K562 (cell line): ENCODE data around the gene PFDN4. TPM values are rescaled to one million over a fixed set of nuclear protein-coding genes. Genes with fewer than 3 reads are reported as not detected.

ENCODE experiments used
- ATAC-seq: fragments of 200-7000 bp; cut with Tn5 transposase; 3 replicates; pipeline ENCODE4 v1.9.1; 2020; ENCODE audit warnings: moderate library complexity
- BruUV-seq: library from RNA; stranded (reverse); fragments of 400-500 nt; replicated peaks from 2 replicates; lab custom pipeline; 2021; lab: Mats Ljungman, UMichigan
- CTCF ChIA-PET: fragments of 300-600 bp; formaldehyde crosslinking; extraction: SDS; loops from one replicate; lab custom pipeline; 2021; ENCODE audit warnings: low intra/inter-chr PET ratio; lab: Yijun Ruan, JAX
- POLR2A ChIA-PET: fragments of 300-600, 350-650 bp; sonication (Branson Sonifier 250); formaldehyde crosslinking; extraction: SDS; loops from one replicate; lab custom pipeline; 2021; ENCODE audit warnings: antibody characterized with exemption, inconsistent platforms; lab: Yijun Ruan, JAX
- DNase-seq, 4 experiments: peaks; one replicate each; pipeline versions ENCODE4 v3.0.0 to v3.0.0-alpha.2; 2011 to 2018; ENCODE audit warnings: low spot score in 3 of 4, mixed read lengths in 3 of 4; ENCODE audit errors: extremely low read depth in 1 of 4
- FAIRE-seq: peaks from 2 replicates; lab custom pipeline; 2011; peaks lifted over from hg19 to GRCh38; lab: Jason Lieb, UNC
- H2AFZ ChIP-seq: 2 replicates; pipeline ENCODE4 v1.6.0; 2011; ENCODE audit warnings: low read depth, low read length, control low read depth, inconsistent platforms
- H3K27ac ChIP-seq: fragments of 200-600 bp; 3 replicates; pipeline ENCODE4 v1.8.0; 2011; ENCODE audit warnings: low read depth, mild to moderate bottlenecking, control low read depth, inconsistent platforms, low read length, moderate library complexity, mixed read lengths; ENCODE audit errors: extremely low read depth
- H3K27me3 ChIP-seq, 2 experiments: fragments of 300-600 bp in 1 of 2; 2 replicates in 1 of 2; 3 replicates in 1 of 2; pipeline versions ENCODE4 v1.6.0 to v1.8.0; 2011; ENCODE audit warnings: inconsistent platforms in 2 of 2, low read length in 2 of 2, mild to moderate bottlenecking in 1 of 2, mixed read lengths in 1 of 2, moderate library complexity in 1 of 2; ENCODE audit not compliant: control insufficient read depth in 2 of 2, insufficient read depth in 2 of 2
- H3K36me3 ChIP-seq: fragments of 300-600 bp; 3 replicates; pipeline ENCODE4 v1.8.0; 2011; ENCODE audit warnings: mild to moderate bottlenecking, low read length, inconsistent platforms; ENCODE audit not compliant: control insufficient read depth, insufficient read depth
- H3K4me1 ChIP-seq, 2 experiments: fragments of 200-600 bp in 1 of 2; replicated peaks in 1 of 2; 2 replicates in 1 of 2; 3 replicates in 1 of 2; pipeline versions ENCODE4 v1.5.1 to v1.8.0; 2011; ENCODE audit warnings: inconsistent platforms in 2 of 2, low read length in 2 of 2, mild to moderate bottlenecking in 1 of 2, mixed read lengths in 1 of 2, moderate library complexity in 1 of 2; ENCODE audit not compliant: control insufficient read depth in 2 of 2, insufficient read depth in 2 of 2
- H3K4me2 ChIP-seq: 2 replicates; pipeline ENCODE4 v1.6.1; 2011; ENCODE audit warnings: low read length, control low read depth, inconsistent platforms, mixed read lengths; ENCODE audit not compliant: insufficient read depth
- H3K4me3 ChIP-seq: fragments of 200-600 bp; sonication (generic), shearing (Covaris generic); 2 replicates; pipeline ENCODE4 v1.5.1; 2016; ENCODE audit warnings: control low read depth, inconsistent platforms
- H3K79me2 ChIP-seq: fragments of 200-600 bp; 3 replicates; pipeline ENCODE4 v1.8.0; 2011; ENCODE audit warnings: low read length, inconsistent platforms; ENCODE audit not compliant: control insufficient read depth, insufficient read depth
- H3K9ac ChIP-seq, 2 experiments: 2 replicates each; pipeline versions ENCODE4 v1.6.0 to v1.6.1; 2011; ENCODE audit warnings: low read depth in 2 of 2, low read length in 2 of 2, control low read depth in 1 of 2, inconsistent platforms in 1 of 2, mild to moderate bottlenecking in 1 of 2, mixed read lengths in 1 of 2; ENCODE audit not compliant: insufficient read depth in 1 of 2
- H3K9me1 ChIP-seq: one replicate; pipeline ENCODE4 v1.6.0; 2011; ENCODE audit warnings: inconsistent platforms, mild to moderate bottlenecking, low read length, moderate library complexity; ENCODE audit not compliant: control insufficient read depth, insufficient read depth
- H3K9me3 ChIP-seq: replicated peaks from 2 replicates; pipeline ENCODE4 v1.5.1; 2011; ENCODE audit warnings: low read depth, low read length, inconsistent platforms; ENCODE audit not compliant: control insufficient read depth, insufficient read depth
- H4K20me1 ChIP-seq: replicated peaks from 2 replicates; pipeline ENCODE4 v1.6.1; 2011; ENCODE audit warnings: low read length, inconsistent platforms, mixed read lengths; ENCODE audit not compliant: control insufficient read depth, insufficient read depth
- ELF2 ChIP-seq: fragments of 250-450 bp; sonication (Bioruptor Pico); IDR thresholded peaks from 2 replicates; pipeline ENCODE4 v1.5.0; 2021; ENCODE audit warnings: mild to moderate bottlenecking
- HCFC1 ChIP-seq: IDR thresholded peaks from 2 replicates; pipeline ENCODE4 v1.6.1; 2012; ENCODE audit warnings: low read depth, low read length, improper control_type of control experiment
- HNRNPL ChIP-seq: fragments of 200-400 bp; formaldehyde crosslinking; IDR thresholded peaks from 2 replicates; pipeline ENCODE4 v1.6.1; 2017; ENCODE audit warnings: low read depth, mild to moderate bottlenecking, low read length
- RNF2 ChIP-seq: sonication (generic); IDR thresholded peaks from 2 replicates; pipeline ENCODE4 v1.6.1; 2016
- TCF3 ChIP-seq: sonication (generic); formaldehyde crosslinking; IDR thresholded peaks from 2 replicates; pipeline ENCODE4 v1.4.0; 2020; ENCODE audit warnings: mild to moderate bottlenecking, missing genetic modification reagents
- WHSC1 ChIP-seq: IDR thresholded peaks from one replicate; pipeline ENCODE4 v1.6.1; 2012; ENCODE audit warnings: low read length, control low read depth, inconsistent platforms
- ZNF217 ChIP-seq: sonication (generic); formaldehyde crosslinking; IDR thresholded peaks from 2 replicates; pipeline ENCODE4 v1.8.0; 2022; ENCODE audit warnings: mild to moderate bottlenecking, missing genetic modification reagents
- ZNF75A ChIP-seq: fragments of 450-650 bp; formaldehyde crosslinking; IDR thresholded peaks from 2 replicates; pipeline ENCODE4 v1.4.0; 2020; ENCODE audit warnings: mild to moderate bottlenecking
- in situ Hi-C: fragments of 300-500 bp; cut with MboI; formaldehyde crosslinking; loops from 4 replicates; pipeline ENCODE4 v1.15.0; 2018; ENCODE audit warnings: inconsistent platforms, mixed read lengths
- intact Hi-C: fragments of 100-400 bp; cut with micrococcal nuclease; formaldehyde crosslinking; loops from 2 replicates; pipeline ENCODE4 v1.14.2; 2022
- polyA plus RNA-seq, 8 experiments: library from polyadenylated mRNA; depleted of rRNA in 4 of 8; stranded (reverse) in 5 of 8; unstranded in 3 of 8; fragments of >200 nt; fragmentation: Nextera tagmentation in 2 of 8; fragmentation: Illumina TruSeq in 1 of 8; extraction: Ambion mirVana in 2 of 8; extraction: Trizol in 1 of 8; gene quantifications; 2 replicates each; pipeline versions ENCODE4 v1.2.1 to v1.2.3, GENCODE V29; 2011 to 2014; ENCODE audit warnings: inconsistent platforms in 1 of 8, missing spikeins in 1 of 8
- total RNA-seq, 7 experiments: library from RNA; depleted of rRNA in 6 of 7; stranded (reverse); fragments of >200 nt in 6 of 7; fragmentation: Illumina TruSeq in 2 of 7; extraction: Trizol in 2 of 7; gene quantifications; 2 replicates each; pipeline versions ENCODE4 v1.2.1 to v1.2.3, GENCODE V29; 2011 to 2021; ENCODE audit warnings: low replicate concordance in 1 of 7
- TF ChIP-seq, protein P1 (sequence below): sonication (generic); formaldehyde crosslinking; IDR thresholded peaks from 2 replicates; pipeline ENCODE4 v1.8.1; 2023; ENCODE audit warnings: mild to moderate bottlenecking, missing genetic modification reagents
- TF ChIP-seq, protein P2 (sequence below), 2 experiments: IDR thresholded peaks; 2 replicates each; pipeline ENCODE4 v1.6.1; 2011; ENCODE audit warnings: borderline replicate concordance in 1 of 2, control low read depth in 1 of 2, low read depth in 1 of 2, low read length in 1 of 2, mild to moderate bottlenecking in 1 of 2, mixed read lengths in 1 of 2, moderate library complexity in 1 of 2; ENCODE audit not compliant: insufficient read depth in 1 of 2, insufficient read length in 1 of 2, poor library complexity in 1 of 2, severe bottlenecking in 1 of 2; ENCODE audit errors: extremely low read depth in 1 of 2
- TF ChIP-seq, protein P3 (sequence below), 3 experiments: fragments of 200-800 bp in 1 of 3; fragments of 250-450 bp in 1 of 3; fragments of 450-650 bp in 1 of 3; sonication (Bioruptor Pico) in 1 of 3; sonication (Bioruptor generic) in 1 of 3; formaldehyde crosslinking in 1 of 3; IDR thresholded peaks; 2 replicates each; pipeline versions ENCODE4 v1.6.1 to v1.8.0; 2016 to 2022; ENCODE audit warnings: mild to moderate bottlenecking in 2 of 3, missing genetic modification characterization in 2 of 3, missing compliant biosample characterization in 1 of 3, moderate library complexity in 1 of 3
- TF ChIP-seq, protein P4 (sequence below): sonication (generic); formaldehyde crosslinking; IDR thresholded peaks from 2 replicates; pipeline ENCODE4 v1.8.1; 2023; ENCODE audit warnings: mild to moderate bottlenecking, missing genetic modification reagents

Gene PFDN4
- total and polyA plus RNA-seq, 9 of the 15 experiments (the other 6 are each of a cell fraction or from before 2014, with no cell fraction given), result 60.1 to 214 (median 122) TPM

DNA sequence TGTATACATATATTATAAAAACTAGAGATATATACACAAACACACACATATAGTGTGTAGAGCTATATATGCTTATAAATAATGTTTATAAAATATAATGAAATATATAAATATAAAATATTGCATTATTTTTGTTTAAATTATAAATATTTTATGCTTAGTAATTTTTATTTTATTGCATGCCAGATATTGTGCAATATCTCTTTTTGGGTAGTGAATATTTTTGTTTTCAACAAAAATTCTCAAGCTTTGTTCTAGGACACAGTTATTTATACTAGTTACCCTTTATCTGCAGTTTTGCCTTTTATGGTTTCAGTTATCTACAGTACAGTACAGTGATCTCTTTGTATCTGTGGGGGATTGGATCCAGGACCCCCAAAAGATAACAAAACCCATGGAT, 52.2 kb downstream of the PFDN4 start:
- intact Hi-C loops (no loop called here), in situ Hi-C loops (no loop called here)
- ATAC-seq, result no peak
- TF ChIP-seq RNF2 (no peak), WHSC1 (no peak), ZNF217 (no peak), HCFC1 (no peak), HNRNPL (no peak), TCF3 (CRISPR knock-in tag) (no peak), ZNF75A (no peak), ELF2 (CRISPR knock-in tag) (no peak)
- TF ChIP-seq, protein P1, sequence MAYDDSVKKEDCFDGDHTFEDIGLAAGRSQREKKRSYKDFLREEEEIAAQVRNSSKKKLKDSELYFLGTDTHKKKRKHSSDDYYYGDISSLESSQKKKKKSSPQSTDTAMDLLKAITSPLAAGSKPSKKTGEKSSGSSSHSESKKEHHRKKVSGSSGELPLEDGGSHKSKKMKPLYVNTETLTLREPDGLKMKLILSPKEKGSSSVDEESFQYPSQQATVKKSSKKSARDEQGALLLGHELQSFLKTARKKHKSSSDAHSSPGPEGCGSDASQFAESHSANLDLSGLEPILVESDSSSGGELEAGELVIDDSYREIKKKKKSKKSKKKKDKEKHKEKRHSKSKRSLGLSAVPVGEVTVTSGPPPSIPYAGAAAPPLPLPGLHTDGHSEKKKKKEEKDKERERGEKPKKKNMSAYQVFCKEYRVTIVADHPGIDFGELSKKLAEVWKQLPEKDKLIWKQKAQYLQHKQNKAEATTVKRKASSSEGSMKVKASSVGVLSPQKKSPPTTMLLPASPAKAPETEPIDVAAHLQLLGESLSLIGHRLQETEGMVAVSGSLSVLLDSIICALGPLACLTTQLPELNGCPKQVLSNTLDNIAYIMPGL (CRISPR knock-in tag), result no peak
- TF ChIP-seq, protein P2, sequence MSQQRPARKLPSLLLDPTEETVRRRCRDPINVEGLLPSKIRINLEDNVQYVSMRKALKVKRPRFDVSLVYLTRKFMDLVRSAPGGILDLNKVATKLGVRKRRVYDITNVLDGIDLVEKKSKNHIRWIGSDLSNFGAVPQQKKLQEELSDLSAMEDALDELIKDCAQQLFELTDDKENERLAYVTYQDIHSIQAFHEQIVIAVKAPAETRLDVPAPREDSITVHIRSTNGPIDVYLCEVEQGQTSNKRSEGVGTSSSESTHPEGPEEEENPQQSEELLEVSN (IDR thresholded peaks at IDR 0.05; ENCODE audit: borderline replicate concordance in 1 of 2, extremely low read depth in 1 of 2, insufficient read depth in 1 of 2, insufficient read length in 1 of 2, low read depth in 1 of 2, low read length in 1 of 2, poor library complexity in 1 of 2, severe bottlenecking in 1 of 2), result no peak
- TF ChIP-seq, protein P3, sequence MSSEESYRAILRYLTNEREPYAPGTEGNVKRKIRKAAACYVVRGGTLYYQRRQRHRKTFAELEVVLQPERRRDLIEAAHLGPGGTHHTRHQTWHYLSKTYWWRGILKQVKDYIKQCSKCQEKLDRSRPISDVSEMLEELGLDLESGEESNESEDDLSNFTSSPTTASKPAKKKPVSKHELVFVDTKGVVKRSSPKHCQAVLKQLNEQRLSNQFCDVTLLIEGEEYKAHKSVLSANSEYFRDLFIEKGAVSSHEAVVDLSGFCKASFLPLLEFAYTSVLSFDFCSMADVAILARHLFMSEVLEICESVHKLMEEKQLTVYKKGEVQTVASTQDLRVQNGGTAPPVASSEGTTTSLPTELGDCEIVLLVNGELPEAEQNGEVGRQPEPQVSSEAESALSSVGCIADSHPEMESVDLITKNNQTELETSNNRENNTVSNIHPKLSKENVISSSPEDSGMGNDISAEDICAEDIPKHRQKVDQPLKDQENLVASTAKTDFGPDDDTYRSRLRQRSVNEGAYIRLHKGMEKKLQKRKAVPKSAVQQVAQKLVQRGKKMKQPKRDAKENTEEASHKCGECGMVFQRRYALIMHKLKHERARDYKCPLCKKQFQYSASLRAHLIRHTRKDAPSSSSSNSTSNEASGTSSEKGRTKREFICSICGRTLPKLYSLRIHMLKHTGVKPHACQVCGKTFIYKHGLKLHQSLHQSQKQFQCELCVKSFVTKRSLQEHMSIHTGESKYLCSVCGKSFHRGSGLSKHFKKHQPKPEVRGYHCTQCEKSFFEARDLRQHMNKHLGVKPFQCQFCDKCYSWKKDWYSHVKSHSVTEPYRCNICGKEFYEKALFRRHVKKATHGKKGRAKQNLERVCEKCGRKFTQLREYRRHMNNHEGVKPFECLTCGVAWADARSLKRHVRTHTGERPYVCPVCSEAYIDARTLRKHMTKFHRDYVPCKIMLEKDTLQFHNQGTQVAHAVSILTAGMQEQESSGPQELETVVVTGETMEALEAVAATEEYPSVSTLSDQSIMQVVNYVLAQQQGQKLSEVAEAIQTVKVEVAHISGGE (CRISPR knock-in tag; IDR thresholded peaks at IDR 0.05), result peak in 1 of 3 experiments; percentile 56; a peak in 1 of 6 replicates
- TF ChIP-seq, protein P4, sequence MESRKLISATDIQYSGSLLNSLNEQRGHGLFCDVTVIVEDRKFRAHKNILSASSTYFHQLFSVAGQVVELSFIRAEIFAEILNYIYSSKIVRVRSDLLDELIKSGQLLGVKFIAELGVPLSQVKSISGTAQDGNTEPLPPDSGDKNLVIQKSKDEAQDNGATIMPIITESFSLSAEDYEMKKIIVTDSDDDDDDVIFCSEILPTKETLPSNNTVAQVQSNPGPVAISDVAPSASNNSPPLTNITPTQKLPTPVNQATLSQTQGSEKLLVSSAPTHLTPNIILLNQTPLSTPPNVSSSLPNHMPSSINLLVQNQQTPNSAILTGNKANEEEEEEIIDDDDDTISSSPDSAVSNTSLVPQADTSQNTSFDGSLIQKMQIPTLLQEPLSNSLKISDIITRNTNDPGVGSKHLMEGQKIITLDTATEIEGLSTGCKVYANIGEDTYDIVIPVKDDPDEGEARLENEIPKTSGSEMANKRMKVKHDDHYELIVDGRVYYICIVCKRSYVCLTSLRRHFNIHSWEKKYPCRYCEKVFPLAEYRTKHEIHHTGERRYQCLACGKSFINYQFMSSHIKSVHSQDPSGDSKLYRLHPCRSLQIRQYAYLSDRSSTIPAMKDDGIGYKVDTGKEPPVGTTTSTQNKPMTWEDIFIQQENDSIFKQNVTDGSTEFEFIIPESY (CRISPR knock-in tag), result no peak

More for the DNA sequence above, 52.2 kb downstream of the PFDN4 start:
- H3K36me3 ChIP-seq, result no peaks in the 10 kb centered on the region
- no peak overlapping the region for H3K4me3 ChIP-seq
- ChIA-PET CTCF (no interaction called here), POLR2A (no interaction called here)
- H3K4me2 ChIP-seq, result no peak overlapping the region
- no peaks in the 10 kb centered on the region for H3K79me2 ChIP-seq
- H3K9me1 ChIP-seq, result no peaks in the 10 kb centered on the region
- no peak overlapping the region for H2AFZ ChIP-seq
- DNase-seq (no peak), FAIRE-seq (no peak)
- H3K27ac ChIP-seq, result no peak overlapping the region
- H3K9ac ChIP-seq, result no peak overlapping the region
- no peaks in the 10 kb centered on the region for H3K9me3 ChIP-seq
- BruUV-seq, result no TSS peak
- no peaks in the 10 kb centered on the region for H3K27me3 ChIP-seq
- H4K20me1 ChIP-seq, result no peaks in the 10 kb centered on the region
- H3K4me1 ChIP-seq, result no peaks in the 10 kb centered on the region
